MCF 10A (cell line): ENCODE results near the gene CHST6. TPM values are rescaled to one million over a fixed set of nuclear protein-coding genes. Genes with fewer than 3 reads are reported as not detected.
"Not testable (repeated sequence)": the region's sequence is repeated elsewhere in the genome, so short reads cannot be mapped to it uniquely, and the experiment has no call there.

Source experiments
- BruUV-seq: library from RNA; stranded (reverse); fragments of 400-500 nt; replicated peaks from 2 replicates; lab custom pipeline; 2021; lab: Mats Ljungman, UMichigan
- CTCF ChIA-PET: fragments of 300-600 bp; sonication (Branson Sonifier 250); formaldehyde crosslinking; extraction: SDS; loops from one replicate; lab custom pipeline; 2021; ENCODE audit warnings: antibody characterized with exemption, inconsistent platforms; lab: Yijun Ruan, JAX
- POLR2A ChIA-PET: fragments of 300-600, 350-650 bp; sonication (Branson Sonifier 250); formaldehyde crosslinking; extraction: SDS; loops from one replicate; lab custom pipeline; 2020; ENCODE audit warnings: antibody characterized with exemption, inconsistent platforms; lab: Yijun Ruan, JAX
- DNase-seq: peaks from one replicate; pipeline ENCODE4 v3.0.0-alpha.2; 2018; ENCODE audit not compliant: unreplicated experiment
- H3K27ac Mint-ChIP-seq: one replicate; pipeline ENCODE4 v1.8.0; 2022; ENCODE audit warnings: mild to moderate bottlenecking, low read depth, mixed read lengths; ENCODE audit not compliant: unreplicated experiment
- H3K27me3 Mint-ChIP-seq: one replicate; pipeline ENCODE4 v1.8.0; 2022; ENCODE audit warnings: mixed read lengths; ENCODE audit not compliant: insufficient read depth, unreplicated experiment
- H3K36me3 Mint-ChIP-seq: one replicate; pipeline ENCODE4 v1.8.0; 2022; ENCODE audit warnings: mild to moderate bottlenecking, moderate library complexity, mixed read lengths; ENCODE audit not compliant: insufficient read depth, unreplicated experiment
- H3K4me1 Mint-ChIP-seq: one replicate; pipeline ENCODE4 v1.8.0; 2022; ENCODE audit warnings: mixed read lengths; ENCODE audit not compliant: insufficient read depth, unreplicated experiment
- H3K4me3 Mint-ChIP-seq: one replicate; pipeline ENCODE4 v1.8.0; 2022; ENCODE audit warnings: mild to moderate bottlenecking, moderate library complexity, mixed read lengths; ENCODE audit not compliant: unreplicated experiment
- H3K9me3 Mint-ChIP-seq: one replicate; pipeline ENCODE4 v1.8.0; 2022; ENCODE audit warnings: mixed read lengths; ENCODE audit not compliant: unreplicated experiment
- CTCF ChIP-seq: fragments of 200-600 bp; IDR thresholded peaks from one replicate; pipeline ENCODE4 v1.8.0; 2022; ENCODE audit warnings: antibody characterized with exemption, mild to moderate bottlenecking; ENCODE audit not compliant: unreplicated experiment
- intact Hi-C: fragments of 100-400 bp; cut with micrococcal nuclease; formaldehyde crosslinking; loops from 2 replicates; pipeline ENCODE4 v1.14.1; 2022
- total RNA-seq: library from RNA; stranded (reverse); gene quantifications from 2 replicates; pipeline ENCODE4 v1.2.3, GENCODE V29; 2022

Gene CHST6
- total RNA-seq, 1 experiment from 2014 or later: 0.16 TPM

- no peaks in the 10 kb centered on the region for H3K27me3 Mint-ChIP-seq
- CTCF ChIA-PET: interaction anchor here (0.5 to 1.5 kb wide), 6 partner anchors 14 to 1160 kb away, joined by 3 to 6 read pairs (median 4); no protein-coding TSS in a partner anchor
- H3K27ac Mint-ChIP-seq: no peak overlapping the region
- no peaks in the 10 kb centered on the region for H3K9me3 Mint-ChIP-seq
- peaks cover 23% of the 10 kb centered on the region for H3K36me3 Mint-ChIP-seq
- no peak overlapping the region for H3K4me3 Mint-ChIP-seq
- H3K4me1 Mint-ChIP-seq: peaks cover 30% of the 10 kb centered on the region
- TF ChIP-seq CTCF: no peak
- POLR2A ChIA-PET: interaction anchor here (0.5 to 0.9 kb wide), 5 partner anchors 9 to 190 kb away, joined by 3 to 5 read pairs (median 3); partner anchors contain the start of genes KARS1 and TERF2IP
- DNase-seq: no peak
- intact Hi-C loops: no loop called here
- BruUV-seq: no TSS peak
Measured at GRCh38 chr16:75457485-75458021, 37.7 kb downstream of the CHST6 start.

GRCh38 chr16:75456971-75457370 lies 38.3 kb downstream of the CHST6 start:
- Mint-ChIP-seq H3K27me3 (no peaks in the 10 kb centered on the region), H3K9me3 (no peaks in the 10 kb centered on the region), H3K27ac (no peak overlapping the region), H3K4me1 (peaks cover 26% of the 10 kb centered on the region), H3K36me3 (peaks cover 25% of the 10 kb centered on the region), H3K4me3 (no peak overlapping the region)
- TF ChIP-seq CTCF: no peak
- no peak for DNase-seq
- BruUV-seq: no TSS peak
- POLR2A ChIA-PET: interaction anchor here (0.7 kb wide), 1 partner anchor 77 kb away, joined by 3 read pairs; no protein-coding TSS in a partner anchor
- intact Hi-C loops: no loop called here
- CTCF ChIA-PET: interaction anchor here (1.1 to 1.9 kb wide), 4 partner anchors 12 to 307 kb away, joined by 4 to 5 read pairs (median 4); no protein-coding TSS in a partner anchor

DNA sequence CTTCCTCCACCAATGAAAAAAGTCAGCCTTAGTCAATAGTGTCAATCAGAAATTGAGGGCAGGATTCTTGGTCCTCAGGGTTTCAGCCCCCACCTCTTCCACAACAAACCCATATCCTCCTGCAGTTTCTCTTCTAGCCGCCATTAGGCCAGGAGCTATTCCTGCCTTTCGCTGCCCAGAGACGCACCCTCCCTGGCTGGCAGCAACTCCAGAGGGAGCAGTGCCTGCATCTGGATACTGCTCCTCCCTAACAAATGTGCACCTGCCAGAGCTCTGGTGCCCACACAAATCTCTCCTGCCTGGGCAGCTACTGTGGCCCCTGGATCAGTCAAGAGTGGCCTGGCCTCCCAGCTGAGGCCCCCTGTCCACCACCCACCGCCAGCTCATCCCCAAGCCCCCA lies 38.8 kb downstream of the CHST6 start:
- Mint-ChIP-seq H3K4me1 (peaks cover 21% of the 10 kb centered on the region), H3K36me3 (peaks cover 24% of the 10 kb centered on the region)
- H3K4me3 Mint-ChIP-seq, H3K9me3 Mint-ChIP-seq, POLR2A ChIA-PET, H3K27me3 Mint-ChIP-seq, DNase-seq, H3K27ac Mint-ChIP-seq, BruUV-seq, intact Hi-C loops: not testable (repeated sequence)
- CTCF ChIA-PET: interaction anchor here (1.4 to 1.9 kb wide), 2 partner anchors 9 to 12 kb away, joined by 5 to 9 read pairs; no protein-coding TSS in a partner anchor

GRCh38 chr16:75455677-75456076 lies 39.6 kb downstream of the CHST6 start:
- CTCF ChIA-PET: interaction anchor here (0.6 to 1.9 kb wide), 6 partner anchors 10 to 260 kb away, joined by 3 to 9 read pairs (median 4); no protein-coding TSS in a partner anchor
- Mint-ChIP-seq H3K9me3 (no peaks in the 10 kb centered on the region), H3K27ac (no peak overlapping the region), H3K36me3 (peaks cover 30% of the 10 kb centered on the region), H3K4me3 (no peak overlapping the region), H3K4me1 (peaks cover 19% of the 10 kb centered on the region), H3K27me3 (no peaks in the 10 kb centered on the region)
- POLR2A ChIA-PET: interaction anchor here (0.5 to 0.7 kb wide), 2 partner anchors 35 to 311 kb away, joined by 3 read pairs; no protein-coding TSS in a partner anchor
- no TSS peak for BruUV-seq
- DNase-seq: no peak
- TF ChIP-seq CTCF: no peak
- intact Hi-C loops: no loop called here
